Measurements from ENCODE around the gene CUX1. TPM values are rescaled to one million over a fixed set of nuclear protein-coding genes. Genes with fewer than 3 reads are reported as not detected.

The CUX1 gene
- total and polyA plus RNA-seq, 2 of the 13 experiments (the other 11 are each of a cell fraction or from before 2014, with no cell fraction given), result 13.7 to 14.9 TPM

DNA sequence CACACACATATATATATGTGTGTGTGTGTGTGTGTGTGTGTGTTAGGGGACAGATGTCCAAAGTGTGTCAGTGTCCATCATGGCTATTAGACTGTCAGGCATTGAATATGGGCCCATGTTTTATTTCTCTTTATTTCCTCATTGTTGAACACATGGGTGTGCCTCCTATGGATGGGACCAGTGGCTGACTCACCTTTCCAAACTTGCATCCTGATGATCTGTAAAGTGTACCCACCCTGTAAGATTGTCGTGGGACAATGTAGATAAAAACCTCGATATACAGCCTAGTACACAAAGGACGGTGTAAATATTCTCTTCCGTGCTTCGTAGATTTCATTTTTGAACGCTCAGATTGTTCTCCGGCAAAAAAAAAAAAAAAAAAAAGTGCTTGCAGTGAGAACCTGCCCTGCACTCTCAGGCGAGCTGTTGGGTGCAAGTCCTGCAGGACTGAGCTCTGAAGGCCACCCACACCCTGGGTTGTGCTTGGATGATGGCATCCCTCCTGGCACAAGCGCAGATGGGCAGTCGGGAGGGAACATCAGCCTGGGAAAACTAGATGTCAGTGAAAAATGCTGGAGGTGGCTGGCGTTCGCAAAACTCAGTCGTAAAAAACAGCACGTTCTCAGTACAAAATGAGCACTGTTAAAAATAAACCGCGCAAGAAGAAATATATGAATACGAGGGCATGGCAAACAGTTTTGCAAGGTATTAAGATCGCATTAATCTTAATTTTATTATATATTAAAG, 166.9 kb downstream of the CUX1 start:
- 98% methylated on average over 18 of the region's 18 CpGs for WGBS (ENCODE audit: low lambda C conversion rate)
- Histone ChIP-seq H3K9me3 (ENCODE audit: low read length) (no peaks in the 10 kb centered on the region), H4K20me1 (ENCODE audit: insufficient read depth, low read length) (no peaks in the 10 kb centered on the region), H3K27me3 (ENCODE audit: control insufficient read depth in 1 of 2, insufficient read depth in 2 of 2, low read length in 2 of 2) (no peaks in the 10 kb centered on the region), H3K27ac (ENCODE audit: extremely low read length, insufficient read depth, low read length) (no peak overlapping the region), H3K36me3 (replicated peaks in 1 of 2; ENCODE audit: control insufficient read depth in 1 of 2, insufficient read depth in 2 of 2, low read length in 2 of 2) (peaks cover 1 to 13% of the 10 kb centered on the region in 2 experiments; a peak in 3 of 5 replicates), H2AFZ (ENCODE audit: low read length) (no peak overlapping the region), H3K4me3 (replicated peaks in 1 of 3; ENCODE audit: insufficient read depth in 1 of 3, low read depth in 2 of 3, low read length in 3 of 3) (no peak overlapping the region), H3K9ac (ENCODE audit: insufficient read depth, low read depth, low read length) (no peak overlapping the region), H3K4me2 (ENCODE audit: low read depth, low read length) (no peak overlapping the region), H3K79me2 (ENCODE audit: insufficient read depth, low read length) (no peaks in the 10 kb centered on the region), H3K4me1 (ENCODE audit: insufficient read depth, low read length) (no peaks in the 10 kb centered on the region)
- DNase-seq (ENCODE audit: low spot score) (no peak), FAIRE-seq (no peak), ATAC-seq (no peak)
- intact Hi-C loops (cut with micrococcal nuclease; ENCODE audit: unreplicated experiment) (no loop called here), in situ Hi-C loops (cut with HindIII; ENCODE audit: extremely low pct_ligation_motif_present, low pct_unique_long_range_greater_than_20kb) (no loop called here)
- BruUV-seq (replicated peaks), result no TSS peak
- POLR2A ChIA-PET, result interaction anchor here (0.7 kb wide), 1 partner anchor 11 kb away, joined by 4 read pairs; no protein-coding TSS in a partner anchor
- CTCF ChIA-PET (ENCODE audit: low intra/inter-chr PET ratio, low total read pairs), result no interaction called here
- TF ChIP-seq ZNF614 (CRISPR knock-in tag; IDR thresholded peaks at IDR 0.05; ENCODE audit: borderline replicate concordance) (no peak), KDM1A (CRISPR knock-in tag; IDR thresholded peaks at IDR 0.05) (no peak), ZNF382 (CRISPR knock-in tag; IDR thresholded peaks at IDR 0.05; ENCODE audit: borderline replicate concordance) (no peak), MEIS2 (CRISPR knock-in tag; IDR thresholded peaks at IDR 0.05) (no peak), NONO (IDR thresholded peaks at IDR 0.05) (no peak), NONO (CRISPR knock-in tag; conservative IDR thresholded peaks at IDR 0.05) (no peak), ATF7 (IDR thresholded peaks at IDR 0.05) (no peak), ATF7 (CRISPR knock-in tag; IDR thresholded peaks at IDR 0.05) (no peak), YEATS2 (CRISPR knock-in tag; IDR thresholded peaks at IDR 0.05; ENCODE audit: borderline replicate concordance) (no peak), ZNF17 (CRISPR knock-in tag; IDR thresholded peaks at IDR 0.05) (no peak), ZNF30 (CRISPR knock-in tag; IDR thresholded peaks at IDR 0.05) (no peak), IKZF1 (IDR thresholded peaks at IDR 0.05) (no peak), ZNF501 (CRISPR knock-in tag; IDR thresholded peaks at IDR 0.05) (no peak)
- TF ChIP-seq, protein P1, sequence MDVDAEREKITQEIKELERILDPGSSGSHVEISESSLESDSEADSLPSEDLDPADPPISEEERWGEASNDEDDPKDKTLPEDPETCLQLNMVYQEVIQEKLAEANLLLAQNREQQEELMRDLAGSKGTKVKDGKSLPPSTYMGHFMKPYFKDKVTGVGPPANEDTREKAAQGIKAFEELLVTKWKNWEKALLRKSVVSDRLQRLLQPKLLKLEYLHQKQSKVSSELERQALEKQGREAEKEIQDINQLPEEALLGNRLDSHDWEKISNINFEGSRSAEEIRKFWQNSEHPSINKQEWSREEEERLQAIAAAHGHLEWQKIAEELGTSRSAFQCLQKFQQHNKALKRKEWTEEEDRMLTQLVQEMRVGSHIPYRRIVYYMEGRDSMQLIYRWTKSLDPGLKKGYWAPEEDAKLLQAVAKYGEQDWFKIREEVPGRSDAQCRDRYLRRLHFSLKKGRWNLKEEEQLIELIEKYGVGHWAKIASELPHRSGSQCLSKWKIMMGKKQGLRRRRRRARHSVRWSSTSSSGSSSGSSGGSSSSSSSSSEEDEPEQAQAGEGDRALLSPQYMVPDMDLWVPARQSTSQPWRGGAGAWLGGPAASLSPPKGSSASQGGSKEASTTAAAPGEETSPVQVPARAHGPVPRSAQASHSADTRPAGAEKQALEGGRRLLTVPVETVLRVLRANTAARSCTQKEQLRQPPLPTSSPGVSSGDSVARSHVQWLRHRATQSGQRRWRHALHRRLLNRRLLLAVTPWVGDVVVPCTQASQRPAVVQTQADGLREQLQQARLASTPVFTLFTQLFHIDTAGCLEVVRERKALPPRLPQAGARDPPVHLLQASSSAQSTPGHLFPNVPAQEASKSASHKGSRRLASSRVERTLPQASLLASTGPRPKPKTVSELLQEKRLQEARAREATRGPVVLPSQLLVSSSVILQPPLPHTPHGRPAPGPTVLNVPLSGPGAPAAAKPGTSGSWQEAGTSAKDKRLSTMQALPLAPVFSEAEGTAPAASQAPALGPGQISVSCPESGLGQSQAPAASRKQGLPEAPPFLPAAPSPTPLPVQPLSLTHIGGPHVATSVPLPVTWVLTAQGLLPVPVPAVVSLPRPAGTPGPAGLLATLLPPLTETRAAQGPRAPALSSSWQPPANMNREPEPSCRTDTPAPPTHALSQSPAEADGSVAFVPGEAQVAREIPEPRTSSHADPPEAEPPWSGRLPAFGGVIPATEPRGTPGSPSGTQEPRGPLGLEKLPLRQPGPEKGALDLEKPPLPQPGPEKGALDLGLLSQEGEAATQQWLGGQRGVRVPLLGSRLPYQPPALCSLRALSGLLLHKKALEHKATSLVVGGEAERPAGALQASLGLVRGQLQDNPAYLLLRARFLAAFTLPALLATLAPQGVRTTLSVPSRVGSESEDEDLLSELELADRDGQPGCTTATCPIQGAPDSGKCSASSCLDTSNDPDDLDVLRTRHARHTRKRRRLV (CRISPR knock-in tag; IDR thresholded peaks at IDR 0.05), result no peak
- TF ChIP-seq, protein P2, sequence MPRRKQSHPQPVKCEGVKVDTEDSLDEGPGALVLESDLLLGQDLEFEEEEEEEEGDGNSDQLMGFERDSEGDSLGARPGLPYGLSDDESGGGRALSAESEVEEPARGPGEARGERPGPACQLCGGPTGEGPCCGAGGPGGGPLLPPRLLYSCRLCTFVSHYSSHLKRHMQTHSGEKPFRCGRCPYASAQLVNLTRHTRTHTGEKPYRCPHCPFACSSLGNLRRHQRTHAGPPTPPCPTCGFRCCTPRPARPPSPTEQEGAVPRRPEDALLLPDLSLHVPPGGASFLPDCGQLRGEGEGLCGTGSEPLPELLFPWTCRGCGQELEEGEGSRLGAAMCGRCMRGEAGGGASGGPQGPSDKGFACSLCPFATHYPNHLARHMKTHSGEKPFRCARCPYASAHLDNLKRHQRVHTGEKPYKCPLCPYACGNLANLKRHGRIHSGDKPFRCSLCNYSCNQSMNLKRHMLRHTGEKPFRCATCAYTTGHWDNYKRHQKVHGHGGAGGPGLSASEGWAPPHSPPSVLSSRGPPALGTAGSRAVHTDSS (CRISPR knock-in tag; conservative IDR thresholded peaks at IDR 0.05), result no peak
- TF ChIP-seq, protein P3, sequence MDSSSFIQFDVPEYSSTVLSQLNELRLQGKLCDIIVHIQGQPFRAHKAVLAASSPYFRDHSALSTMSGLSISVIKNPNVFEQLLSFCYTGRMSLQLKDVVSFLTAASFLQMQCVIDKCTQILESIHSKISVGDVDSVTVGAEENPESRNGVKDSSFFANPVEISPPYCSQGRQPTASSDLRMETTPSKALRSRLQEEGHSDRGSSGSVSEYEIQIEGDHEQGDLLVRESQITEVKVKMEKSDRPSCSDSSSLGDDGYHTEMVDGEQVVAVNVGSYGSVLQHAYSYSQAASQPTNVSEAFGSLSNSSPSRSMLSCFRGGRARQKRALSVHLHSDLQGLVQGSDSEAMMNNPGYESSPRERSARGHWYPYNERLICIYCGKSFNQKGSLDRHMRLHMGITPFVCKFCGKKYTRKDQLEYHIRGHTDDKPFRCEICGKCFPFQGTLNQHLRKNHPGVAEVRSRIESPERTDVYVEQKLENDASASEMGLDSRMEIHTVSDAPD (CRISPR knock-in tag; IDR thresholded peaks at IDR 0.05), result no peak
- TF ChIP-seq, protein P4, sequence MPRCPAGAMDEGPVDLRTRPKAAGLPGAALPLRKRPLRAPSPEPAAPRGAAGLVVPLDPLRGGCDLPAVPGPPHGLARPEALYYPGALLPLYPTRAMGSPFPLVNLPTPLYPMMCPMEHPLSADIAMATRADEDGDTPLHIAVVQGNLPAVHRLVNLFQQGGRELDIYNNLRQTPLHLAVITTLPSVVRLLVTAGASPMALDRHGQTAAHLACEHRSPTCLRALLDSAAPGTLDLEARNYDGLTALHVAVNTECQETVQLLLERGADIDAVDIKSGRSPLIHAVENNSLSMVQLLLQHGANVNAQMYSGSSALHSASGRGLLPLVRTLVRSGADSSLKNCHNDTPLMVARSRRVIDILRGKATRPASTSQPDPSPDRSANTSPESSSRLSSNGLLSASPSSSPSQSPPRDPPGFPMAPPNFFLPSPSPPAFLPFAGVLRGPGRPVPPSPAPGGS (CRISPR knock-in tag; IDR thresholded peaks at IDR 0.05), result no peak
